Left ventricle myocardium inferior (tissue), 1 donor: ENCODE measurements around the gene EPS8. TPM values are rescaled to one million over a fixed set of nuclear protein-coding genes. Genes with fewer than 3 reads are reported as not detected.

Experiments
- DNase-seq: peaks from one replicate; pipeline ENCODE4 v3.0.0-alpha.2; 2020
- H3K27ac ChIP-seq: fragments of 200-600 bp; replicated peaks from 2 replicates; pipeline ENCODE4 v1.8.0; 2021
- H3K27me3 ChIP-seq: fragments of 200-600 bp; 2 replicates; pipeline ENCODE4 v1.8.0; 2021; ENCODE audit warnings: low read depth
- H3K36me3 ChIP-seq: fragments of 200-600 bp; 2 replicates; pipeline ENCODE4 v1.8.0; 2021
- H3K4me1 ChIP-seq: fragments of 200-600 bp; 2 replicates; pipeline ENCODE4 v1.8.0; 2021
- H3K4me3 ChIP-seq: fragments of 200-600 bp; 2 replicates; pipeline ENCODE4 v1.8.0; 2021; ENCODE audit warnings: mild to moderate bottlenecking, moderate library complexity
- H3K9me3 ChIP-seq: fragments of 200-600 bp; replicated peaks from 2 replicates; pipeline ENCODE4 v1.8.0; 2021
- CTCF ChIP-seq: fragments of 200-600 bp; IDR thresholded peaks from 2 replicates; pipeline ENCODE4 v1.8.0; 2021; ENCODE audit warnings: antibody characterized with exemption, mild to moderate bottlenecking, borderline replicate concordance
- intact Hi-C: fragments of 100-400 bp; cut with micrococcal nuclease; formaldehyde crosslinking; loops from one replicate; pipeline ENCODE4 v1.11.0; 2022
- total RNA-seq: library from RNA; stranded (reverse); fragmentation: NEBNext Ultra II Directional; extraction: Animal tissue kit (Norgen Biotek cat#: 25700); gene quantifications from one replicate; pipeline ENCODE4 v1.2.1, GENCODE V29; 2021
- donor health status: DM: no; HTN: yes; CAD: no; lungs with severe emphysema.

Gene EPS8
- total RNA-seq, 1 donor from 2014 or later, result 18.9 TPM

DNA sequence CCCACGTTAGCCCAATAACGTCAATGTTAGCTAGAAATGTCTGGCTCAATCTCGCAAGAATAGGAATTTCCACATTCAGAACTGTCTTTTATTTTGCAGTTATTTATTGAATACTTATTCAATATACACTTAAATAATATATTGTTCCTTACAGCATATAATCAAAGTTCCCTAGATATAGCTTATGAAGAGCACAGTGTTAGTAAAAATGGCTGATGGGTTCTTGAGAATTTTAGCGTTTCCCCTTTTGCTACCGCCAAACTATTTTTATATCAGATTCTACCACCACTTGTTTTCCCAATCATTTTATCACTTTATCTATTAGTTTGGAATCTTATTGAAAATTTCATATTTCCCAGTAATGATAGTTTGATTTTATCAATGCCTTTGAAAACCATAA lies 12.7 kb downstream of the EPS8 start:
- Histone ChIP-seq H3K9me3 (no peaks in the 10 kb centered on the region), H3K36me3 (no peaks in the 10 kb centered on the region), H3K4me1 (peaks cover 23% of the 10 kb centered on the region), H3K4me3 (no peak overlapping the region), H3K27ac (no peak overlapping the region), H3K27me3 (no peaks in the 10 kb centered on the region)
- no peak for TF ChIP-seq CTCF
- intact Hi-C loops, result no loop called here
- no peak for DNase-seq

DNA sequence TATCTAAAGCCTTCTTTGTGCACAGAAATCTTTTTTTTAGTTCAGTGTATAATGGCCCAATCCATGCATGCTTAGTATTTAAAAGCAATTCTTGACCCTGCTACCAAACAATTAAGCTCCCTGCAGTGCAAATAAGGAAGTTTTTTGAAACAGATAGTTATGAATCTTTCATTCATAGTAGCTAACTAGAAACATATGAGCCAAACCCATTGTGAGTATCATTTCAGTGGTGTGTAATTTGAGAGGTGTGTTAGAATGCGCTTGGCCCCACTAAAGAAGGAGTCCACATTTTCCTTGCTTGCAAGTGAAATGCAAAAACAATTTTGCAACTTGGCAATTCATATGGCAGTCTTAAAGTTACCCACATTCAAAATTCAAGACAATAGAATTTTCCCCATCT lies 14.4 kb downstream of the EPS8 start:
- no peak for DNase-seq
- Histone ChIP-seq H3K9me3 (no peaks in the 10 kb centered on the region), H3K27ac (no peak overlapping the region), H3K27me3 (no peaks in the 10 kb centered on the region), H3K4me1 (peaks cover 31% of the 10 kb centered on the region), H3K4me3 (no peak overlapping the region), H3K36me3 (no peaks in the 10 kb centered on the region)
- intact Hi-C loops, result no loop called here
- TF ChIP-seq CTCF, result no peak

DNA sequence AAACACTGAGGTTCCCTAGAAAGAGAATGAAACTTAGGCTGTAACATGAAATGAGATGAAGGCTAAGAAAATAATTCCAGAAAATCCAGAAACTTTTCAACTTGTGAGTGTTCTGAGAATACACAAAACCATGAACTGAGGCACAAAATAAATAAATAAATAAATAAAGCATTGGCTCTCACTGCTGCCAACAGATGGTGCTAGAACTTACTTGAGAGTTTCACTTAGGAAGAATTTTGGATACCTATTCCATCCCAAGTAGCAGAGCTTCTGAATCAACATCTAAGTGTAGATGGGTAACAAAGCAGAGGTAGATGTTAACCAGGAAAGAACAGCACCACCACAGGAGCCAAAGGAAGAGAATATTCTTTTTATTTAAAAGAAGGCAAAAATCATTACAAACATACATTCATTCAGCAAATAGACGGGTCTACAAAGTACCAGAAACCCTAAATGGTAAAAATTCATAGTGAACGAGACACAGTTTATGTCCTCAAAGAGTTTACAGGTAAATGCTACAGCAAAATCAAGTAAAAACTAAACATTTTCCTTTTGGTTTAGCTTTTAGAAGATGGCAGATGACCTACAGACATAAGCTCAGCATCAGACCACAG lies 16.7 kb downstream of the EPS8 start:
- peak; percentile 58 for TF ChIP-seq CTCF
- Histone ChIP-seq H3K4me3 (no peak overlapping the region), H3K27ac (no peak overlapping the region), H3K9me3 (no peaks in the 10 kb centered on the region), H3K4me1 (peaks cover 44% of the 10 kb centered on the region), H3K36me3 (no peaks in the 10 kb centered on the region), H3K27me3 (no peaks in the 10 kb centered on the region)
- intact Hi-C loops, result no loop called here
- DNase-seq, result no peak

DNA sequence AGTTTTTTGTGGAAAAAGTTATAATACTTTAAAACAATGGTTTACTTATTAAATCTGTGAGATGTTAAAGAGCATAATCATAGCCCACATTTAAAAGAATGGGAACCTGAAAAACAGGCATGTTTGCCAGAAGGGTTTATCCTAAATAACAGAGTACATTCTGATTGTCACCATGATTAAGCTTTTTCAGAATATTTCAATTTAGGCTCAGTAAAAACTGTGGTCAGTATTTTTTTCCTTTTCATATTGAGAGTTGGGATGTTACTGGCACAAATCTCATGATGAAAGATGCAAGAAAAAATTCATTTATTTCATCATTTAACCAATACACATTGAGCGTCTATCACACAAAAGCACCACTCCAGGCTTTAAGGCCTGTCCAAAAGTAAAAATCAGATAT lies 18.6 kb downstream of the EPS8 start:
- no peak for DNase-seq
- Histone ChIP-seq H3K36me3 (no peaks in the 10 kb centered on the region), H3K27ac (peak overlapping the region; percentile 32), H3K4me1 (peaks cover 51% of the 10 kb centered on the region), H3K9me3 (no peaks in the 10 kb centered on the region), H3K4me3 (no peak overlapping the region), H3K27me3 (no peaks in the 10 kb centered on the region)
- no peak for TF ChIP-seq CTCF
- intact Hi-C loops, result no loop called here

DNA sequence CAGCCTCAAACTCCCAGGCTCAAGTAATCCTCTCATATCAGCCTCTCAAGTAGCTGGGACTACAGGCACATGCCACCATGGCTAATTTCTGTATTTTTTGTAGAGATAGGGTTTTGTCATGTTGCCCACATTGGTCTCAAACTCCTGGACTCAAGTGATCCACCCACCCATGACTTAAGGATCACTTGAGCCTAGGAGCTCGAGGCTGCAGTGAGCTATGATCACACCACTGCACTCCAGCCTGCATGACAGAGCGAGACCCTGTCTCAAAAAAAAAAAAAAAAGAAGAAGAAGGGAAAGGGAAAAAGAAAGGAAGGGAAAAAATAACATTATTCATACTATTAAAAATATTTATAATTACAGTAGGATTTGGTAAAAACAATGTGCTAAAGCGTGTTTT lies 19.2 kb downstream of the EPS8 start:
- H3K9me3 ChIP-seq, result no peaks in the 10 kb centered on the region
- H3K27me3 ChIP-seq, result no peaks in the 10 kb centered on the region
- no peaks in the 10 kb centered on the region for H3K36me3 ChIP-seq
- no peak for DNase-seq
- H3K4me1 ChIP-seq, result peaks cover 55% of the 10 kb centered on the region
- peak overlapping the region; percentile 32 for H3K27ac ChIP-seq
- H3K4me3 ChIP-seq, result no peak overlapping the region
- TF ChIP-seq CTCF, result no peak
- intact Hi-C loops, result no loop called here

DNA sequence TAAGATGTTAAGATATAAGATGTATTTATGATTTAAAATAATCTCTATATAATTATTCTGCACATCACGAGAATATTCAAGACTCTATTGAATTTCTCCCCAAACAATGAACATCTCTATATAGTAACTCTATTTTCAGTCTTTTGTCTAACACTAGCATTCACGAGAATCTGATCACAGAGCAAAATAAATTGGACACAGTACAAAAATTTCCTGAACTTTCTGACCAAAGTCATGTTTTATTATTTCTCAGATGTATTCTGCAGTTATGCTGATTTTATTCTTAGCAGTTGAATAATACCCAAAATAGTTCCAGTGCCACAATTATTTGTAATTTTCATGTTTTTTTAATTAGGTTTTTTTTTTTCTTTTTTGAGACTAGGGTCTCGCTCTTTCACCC lies 19.6 kb downstream of the EPS8 start:
- TF ChIP-seq CTCF, result no peak
- no peaks in the 10 kb centered on the region for H3K9me3 ChIP-seq
- no peaks in the 10 kb centered on the region for H3K36me3 ChIP-seq
- H3K4me1 ChIP-seq, result peaks cover 56% of the 10 kb centered on the region
- no peak overlapping the region for H3K4me3 ChIP-seq
- no peak for DNase-seq
- peak overlapping the region; percentile 32 for H3K27ac ChIP-seq
- intact Hi-C loops, result no loop called here
- H3K27me3 ChIP-seq, result no peaks in the 10 kb centered on the region
